HL-60 (cell line): ENCODE measurements around the gene TBX19.

Source experiments
- DNase-seq, 2 experiments: peaks; one replicate each; pipeline ENCODE4 v3.0.0-alpha.2; 2010 to 2020; ENCODE audit warnings: low read depth in 1 of 2, low spot score in 1 of 2
- H3K27ac ChIP-seq: fragments of 250-450 bp; sonication (Bioruptor Pico); replicated peaks from 2 replicates; pipeline ENCODE4 v1.5.1; 2020; ENCODE audit warnings: mild to moderate bottlenecking, moderate library complexity
- H3K27me3 ChIP-seq: fragments of 250-450 bp; sonication (Bioruptor Pico); 2 replicates; pipeline ENCODE4 v1.5.1; 2021; ENCODE audit warnings: mild to moderate bottlenecking, moderate library complexity; ENCODE audit not compliant: insufficient read depth, poor library complexity, severe bottlenecking
- H3K4me3 ChIP-seq: replicated peaks from 2 replicates; pipeline ENCODE4 v1.5.1; 2011; ENCODE audit warnings: mild to moderate bottlenecking, control low read depth, low read length; ENCODE audit not compliant: insufficient read depth
- CTCF ChIP-seq: IDR thresholded peaks from one replicate; pipeline ENCODE4 v1.5.1; 2011; ENCODE audit warnings: low read length, control low read depth, inconsistent platforms; ENCODE audit not compliant: insufficient read depth
- GABPA ChIP-seq: IDR thresholded peaks from 2 replicates; pipeline ENCODE4 v1.6.1; 2012; ENCODE audit warnings: low read depth
- POLR2AphosphoS5 ChIP-seq: IDR thresholded peaks from 2 replicates; pipeline ENCODE4 v1.6.1; 2012; ENCODE audit warnings: low read depth
- REST ChIP-seq: IDR thresholded peaks from 2 replicates; pipeline ENCODE4 v1.6.1; 2012; ENCODE audit warnings: low read depth; ENCODE audit not compliant: insufficient replicate concordance
- SPI1 ChIP-seq: IDR thresholded peaks from 2 replicates; pipeline ENCODE4 v1.6.1; 2012; ENCODE audit warnings: low read depth, mild to moderate bottlenecking, borderline replicate concordance

The TBX19 gene

GRCh38 chr1:168243636-168244212 is 37.0 kb upstream of the TBX19 start:
- no peak overlapping the region for H3K4me3 ChIP-seq
- no peak for DNase-seq
- no peaks in the 10 kb centered on the region for H3K27me3 ChIP-seq
- no peak overlapping the region for H3K27ac ChIP-seq
- TF ChIP-seq SPI1: no peak
- TF ChIP-seq GABPA: no peak
- TF ChIP-seq REST: no peak
- TF ChIP-seq CTCF: no peak
- TF ChIP-seq POLR2AphosphoS5: no peak

- Histone ChIP-seq H3K27me3 (no peaks in the 10 kb centered on the region), H3K4me3 (no peak overlapping the region), H3K27ac (no peak overlapping the region)
- DNase-seq: no peak
- TF ChIP-seq GABPA: no peak
- no peak for TF ChIP-seq POLR2AphosphoS5
- TF ChIP-seq CTCF: no peak
- TF ChIP-seq SPI1: no peak
- TF ChIP-seq REST: no peak
Observed at GRCh38 chr1:168245042-168245441, 35.6 kb upstream of the TBX19 start.

GRCh38 chr1:168246506-168246905 is 34.2 kb upstream of the TBX19 start:
- Histone ChIP-seq H3K4me3 (no peak overlapping the region), H3K27ac (no peak overlapping the region), H3K27me3 (no peaks in the 10 kb centered on the region)
- TF ChIP-seq GABPA: no peak
- DNase-seq: no peak

GRCh38 chr1:168252204-168252733 is 28.4 kb upstream of the TBX19 start:
- no peak overlapping the region for H3K27ac ChIP-seq
- DNase-seq: no peak
- H3K4me3 ChIP-seq: no peak overlapping the region
- H3K27me3 ChIP-seq: no peaks in the 10 kb centered on the region
- TF ChIP-seq REST: no peak
- no peak for TF ChIP-seq GABPA
- TF ChIP-seq SPI1: no peak
- no peak for TF ChIP-seq CTCF
- no peak for TF ChIP-seq POLR2AphosphoS5
